Neural cell (in vitro differentiated cells): ENCODE results near the gene GSDME. TPM values are rescaled to one million over a fixed set of nuclear protein-coding genes. Genes with fewer than 3 reads are reported as not detected.

Experiments
- H2AFZ ChIP-seq: fragments of 200-600, 300-800 bp; sonication (generic), shearing (Covaris generic); 2 replicates; pipeline ENCODE4 v1.6.0; 2014; ENCODE audit warnings: low read depth, mild to moderate bottlenecking, antibody characterized with exemption, low read length, moderate library complexity
- H3F3A ChIP-seq: fragments of 200-600 bp; shearing (Covaris generic); 2 replicates; pipeline ENCODE4 v1.6.1; 2016; ENCODE audit warnings: mild to moderate bottlenecking, moderate library complexity, mixed read lengths, antibody characterized with exemption, low read length; ENCODE audit not compliant: insufficient read depth, poor library complexity, severe bottlenecking
- H3K27ac ChIP-seq: fragments of 200-600, 300-800 bp; sonication (generic), shearing (Covaris generic); 2 replicates; pipeline ENCODE4 v1.5.1; 2014; ENCODE audit warnings: mild to moderate bottlenecking, low read length, moderate library complexity
- H3K27me3 ChIP-seq: fragments of 300-800, 200-600 bp; sonication (generic), shearing (Covaris generic); 2 replicates; pipeline ENCODE4 v1.6.0; 2014; ENCODE audit warnings: mild to moderate bottlenecking, low read depth, low read length, moderate library complexity; ENCODE audit not compliant: insufficient read depth
- H3K36me3 ChIP-seq: fragments of 300-800, 200-600 bp; sonication (generic), shearing (Covaris generic); 2 replicates; pipeline ENCODE4 v1.5.1; 2014; ENCODE audit warnings: mild to moderate bottlenecking, antibody characterized with exemption, low read length, moderate library complexity; ENCODE audit not compliant: insufficient read depth
- H3K4me2 ChIP-seq: fragments of 300-800, 200-600 bp; sonication (generic), shearing (Covaris generic); 2 replicates; pipeline ENCODE4 v1.6.0; 2014; ENCODE audit warnings: mild to moderate bottlenecking, low read length
- H3K4me3 ChIP-seq: fragments of 300-800, 200-600 bp; sonication (generic), shearing (Covaris generic); 2 replicates; pipeline ENCODE4 v1.5.1; 2014; ENCODE audit warnings: mild to moderate bottlenecking, low read length, moderate library complexity
- H3K79me2 ChIP-seq: fragments of 200-600 bp; shearing (Covaris generic); replicated peaks from 2 replicates; pipeline ENCODE4 v1.6.0; 2014; ENCODE audit warnings: mild to moderate bottlenecking, low read length, moderate library complexity; ENCODE audit not compliant: insufficient read depth
- H3K9ac ChIP-seq: fragments of 300-800, 200-600 bp; sonication (generic), shearing (Covaris generic); 2 replicates; pipeline ENCODE4 v1.6.1; 2016; ENCODE audit warnings: mild to moderate bottlenecking, low read length, mixed read lengths
- H3K9me2 ChIP-seq: fragments of 200-600 bp; shearing (Covaris generic); 2 replicates; pipeline ENCODE4 v1.6.1; 2016; ENCODE audit warnings: mild to moderate bottlenecking, low read length, mixed read lengths; ENCODE audit not compliant: insufficient read depth
- H3K9me3 ChIP-seq: fragments of 200-600, 300-800 bp; sonication (generic), shearing (Covaris generic); 2 replicates; pipeline ENCODE4 v1.6.1; 2016; ENCODE audit warnings: mild to moderate bottlenecking, mixed run types, low read length, moderate library complexity, mixed read lengths
- H4K20me1 ChIP-seq: fragments of 200-600 bp; shearing (Covaris generic); 2 replicates; pipeline ENCODE4 v1.6.1; 2016; ENCODE audit warnings: mild to moderate bottlenecking, mixed run types; ENCODE audit not compliant: insufficient read depth
- CTCF ChIP-seq: fragments of 450-650 bp; IDR thresholded peaks from 2 replicates; pipeline ENCODE4 v1.5.1; 2014; ENCODE audit warnings: antibody characterized with exemption, mild to moderate bottlenecking, moderate library complexity; ENCODE audit not compliant: poor library complexity, severe bottlenecking
- EP300 ChIP-seq: fragments of 450-650 bp; conservative IDR thresholded peaks from 2 replicates; pipeline ENCODE4 v1.6.1; 2014; ENCODE audit warnings: antibody characterized with exemption, mild to moderate bottlenecking, moderate library complexity; ENCODE audit not compliant: poor library complexity, severe bottlenecking
- EZH2 ChIP-seq: fragments of 200-600, 300-800 bp; shearing (Covaris generic), sonication (generic); IDR thresholded peaks from 2 replicates; pipeline ENCODE4 v1.6.1; 2014; ENCODE audit warnings: antibody characterized with exemption, low read length, borderline replicate concordance, mild to moderate bottlenecking; ENCODE audit not compliant: insufficient read depth, poor library complexity, severe bottlenecking
- MXI1 ChIP-seq: fragments of 450-650 bp; conservative IDR thresholded peaks from 2 replicates; pipeline ENCODE4 v1.6.1; 2014; ENCODE audit warnings: antibody characterized with exemption, mild to moderate bottlenecking; ENCODE audit not compliant: poor library complexity, severe bottlenecking
- POLR2AphosphoS5 ChIP-seq: IDR thresholded peaks from 2 replicates; pipeline ENCODE4 v1.6.1; 2012
- RAD21 ChIP-seq: fragments of 450-650 bp; conservative IDR thresholded peaks from 2 replicates; pipeline ENCODE4 v1.6.1; 2014; ENCODE audit warnings: antibody characterized with exemption, mild to moderate bottlenecking, moderate library complexity
- REST ChIP-seq: IDR thresholded peaks from 2 replicates; pipeline ENCODE4 v1.6.1; 2012; ENCODE audit warnings: borderline replicate concordance
- SMC3 ChIP-seq: fragments of 450-650 bp; conservative IDR thresholded peaks from 2 replicates; pipeline ENCODE4 v1.6.1; 2014; ENCODE audit warnings: antibody characterized with exemption, mild to moderate bottlenecking, moderate library complexity; ENCODE audit not compliant: poor library complexity
- TAF1 ChIP-seq: IDR thresholded peaks from 2 replicates; pipeline ENCODE4 v1.6.1; 2012; ENCODE audit warnings: low read depth
- polyA plus RNA-seq: library from polyadenylated mRNA; depleted of rRNA; stranded (reverse); fragments of >200 nt; gene quantifications from 2 replicates; pipeline ENCODE4 v1.2.3, GENCODE V29; 2014

Gene GSDME
- polyA plus RNA-seq, 1 donor from 2014 or later: 42.9 TPM

GRCh38 chr7:24728121-24728500 lies 29.2 kb downstream of the GSDME start:
- H2AFZ ChIP-seq: no peak overlapping the region
- H3F3A ChIP-seq: no peaks in the 10 kb centered on the region
- no peaks in the 10 kb centered on the region for H3K9me3 ChIP-seq
- H3K4me3 ChIP-seq: no peak overlapping the region
- no peak for TF ChIP-seq RAD21
- no peak for TF ChIP-seq CTCF
- TF ChIP-seq POLR2AphosphoS5: no peak
- no peak for TF ChIP-seq SMC3
- TF ChIP-seq REST: no peak
- no peak for TF ChIP-seq EZH2
- no peak for TF ChIP-seq EP300
- no peak for TF ChIP-seq TAF1
- no peak for TF ChIP-seq MXI1
- no peaks in the 10 kb centered on the region for H3K9me2 ChIP-seq
- H3K27ac ChIP-seq: no peak overlapping the region
- H3K27me3 ChIP-seq: no peaks in the 10 kb centered on the region
- no peaks in the 10 kb centered on the region for H3K36me3 ChIP-seq
- H3K79me2 ChIP-seq: no peaks in the 10 kb centered on the region
- no peak overlapping the region for H3K9ac ChIP-seq
- no peak overlapping the region for H3K4me2 ChIP-seq
- no peaks in the 10 kb centered on the region for H4K20me1 ChIP-seq

GRCh38 chr7:24727154-24728120 lies 29.8 kb downstream of the GSDME start:
- H3K4me2 ChIP-seq: no peak overlapping the region
- TF ChIP-seq REST: no peak
- no peak for TF ChIP-seq RAD21
- no peak for TF ChIP-seq CTCF
- TF ChIP-seq EZH2: no peak
- no peak for TF ChIP-seq POLR2AphosphoS5
- TF ChIP-seq MXI1: no peak
- no peak for TF ChIP-seq SMC3
- TF ChIP-seq TAF1: no peak
- no peak overlapping the region for H3K9ac ChIP-seq
- no peaks in the 10 kb centered on the region for H3K27me3 ChIP-seq
- H3K9me2 ChIP-seq: no peaks in the 10 kb centered on the region
- H3K36me3 ChIP-seq: no peaks in the 10 kb centered on the region
- H4K20me1 ChIP-seq: no peaks in the 10 kb centered on the region
- no peaks in the 10 kb centered on the region for H3K79me2 ChIP-seq
- H3K27ac ChIP-seq: no peak overlapping the region
- no peak overlapping the region for H3K4me3 ChIP-seq
- no peaks in the 10 kb centered on the region for H3F3A ChIP-seq
- H2AFZ ChIP-seq: no peak overlapping the region
- no peaks in the 10 kb centered on the region for H3K9me3 ChIP-seq
